Islet of Langerhans (tissue), 1 donor: Measurements from ENCODE around the gene SECISBP2.
"Not testable (repeated sequence)": the region's sequence is repeated elsewhere in the genome, so short reads cannot be mapped to it uniquely, and the experiment has no call there.

Experiments
- FAIRE-seq: peaks from one replicate; lab custom pipeline; 2011; peaks lifted over from hg19 to GRCh38; lab: Jason Lieb, UNC

Gene SECISBP2

GRCh38 chr9:89318123-89319014 lies at the start of gene SECISBP2:
TSS of gene SECISBP2 (plus strand) at chr9:89318500. CDS start at chr9:89318577, 77 bp downstream.
- FAIRE-seq, result no peak

- no peak for FAIRE-seq
These were observed 44.6 kb upstream of the SECISBP2 start for GRCh38 chr9:89273528-89274279.

GRCh38 chr9:89274838-89275237 lies 43.5 kb upstream of the SECISBP2 start:
- no peak for FAIRE-seq

- FAIRE-seq, result not testable (repeated sequence)
These were observed 42.3 kb upstream of the SECISBP2 start for GRCh38 chr9:89276040-89276439.

- no peak for FAIRE-seq
These were observed 41.3 kb upstream of the SECISBP2 start for GRCh38 chr9:89277043-89277442.

- FAIRE-seq, result no peak
These were observed 40.8 kb upstream of the SECISBP2 start for GRCh38 chr9:89277454-89277853.

- FAIRE-seq, result no peak
These were observed 39.7 kb upstream of the SECISBP2 start for GRCh38 chr9:89278551-89278950.

- FAIRE-seq, result peak; percentile 76
These were observed 39.1 kb upstream of the SECISBP2 start for GRCh38 chr9:89278997-89279739.

- no peak for FAIRE-seq
These were observed 37.2 kb upstream of the SECISBP2 start for GRCh38 chr9:89281106-89281505.

GRCh38 chr9:89282248-89282968 lies 35.9 kb upstream of the SECISBP2 start:
- FAIRE-seq, result not testable (repeated sequence)

GRCh38 chr9:89284076-89284475 lies 34.2 kb upstream of the SECISBP2 start:
- FAIRE-seq, result no peak

GRCh38 chr9:89291741-89292140 lies 26.6 kb upstream of the SECISBP2 start:
- FAIRE-seq, result no peak

- FAIRE-seq, result no peak
These were observed 25.3 kb upstream of the SECISBP2 start for GRCh38 chr9:89293014-89293413.

- FAIRE-seq, result no peak
These were observed 22.9 kb upstream of the SECISBP2 start for GRCh38 chr9:89295400-89295799.

GRCh38 chr9:89301996-89302395 lies 16.3 kb upstream of the SECISBP2 start:
- not testable (repeated sequence) for FAIRE-seq

- no peak for FAIRE-seq
These were observed 14.1 kb upstream of the SECISBP2 start for GRCh38 chr9:89304020-89304833.

GRCh38 chr9:89304834-89305188 lies 13.5 kb upstream of the SECISBP2 start:
- no peak for FAIRE-seq

- no peak for FAIRE-seq
These were observed 12.4 kb upstream of the SECISBP2 start for GRCh38 chr9:89305868-89306267.

GRCh38 chr9:89309166-89309565 lies 9.1 kb upstream of the SECISBP2 start:
- no peak for FAIRE-seq

GRCh38 chr9:89309608-89310474 lies 8.5 kb upstream of the SECISBP2 start:
- no peak for FAIRE-seq
